ENCODE data around the gene SMYD5. TPM values are rescaled to one million over a fixed set of nuclear protein-coding genes. Genes with fewer than 3 reads are reported as not detected.

The SMYD5 gene
- total and polyA plus RNA-seq, 2 donors from 2014 or later = 20.8 to 23.5 TPM

- Histone ChIP-seq H3K4me1 (ENCODE audit: control insufficient read depth in 2 of 3, insufficient read depth in 2 of 3, low read depth in 1 of 3, low read length in 3 of 3) (no peaks in the 10 kb centered on the region), H3K36me3 (ENCODE audit: control insufficient read depth in 2 of 3, insufficient read depth in 3 of 3, low read length in 3 of 3) (peaks cover 4 to 61% (median 55%) of the 10 kb centered on the region in 3 donors), H3K9me3 (ENCODE audit: control insufficient read depth in 2 of 3, insufficient read depth in 1 of 3, low read length in 3 of 3) (no peaks in the 10 kb centered on the region), H3K27me3 (ENCODE audit: control insufficient read depth, insufficient read depth, low read length) (no peaks in the 10 kb centered on the region), H3K4me3 (ENCODE audit: low read length in 3 of 3) (no peak overlapping the region), H3K27ac (ENCODE audit: low read depth in 2 of 2, low read length in 2 of 2) (no peak overlapping the region), H3K9ac (ENCODE audit: low read length in 3 of 3) (no peak overlapping the region)
- intact Hi-C loops (cut with DNase I) = no loop called here
- DNase-seq = no peak
- TF ChIP-seq, protein P1, sequence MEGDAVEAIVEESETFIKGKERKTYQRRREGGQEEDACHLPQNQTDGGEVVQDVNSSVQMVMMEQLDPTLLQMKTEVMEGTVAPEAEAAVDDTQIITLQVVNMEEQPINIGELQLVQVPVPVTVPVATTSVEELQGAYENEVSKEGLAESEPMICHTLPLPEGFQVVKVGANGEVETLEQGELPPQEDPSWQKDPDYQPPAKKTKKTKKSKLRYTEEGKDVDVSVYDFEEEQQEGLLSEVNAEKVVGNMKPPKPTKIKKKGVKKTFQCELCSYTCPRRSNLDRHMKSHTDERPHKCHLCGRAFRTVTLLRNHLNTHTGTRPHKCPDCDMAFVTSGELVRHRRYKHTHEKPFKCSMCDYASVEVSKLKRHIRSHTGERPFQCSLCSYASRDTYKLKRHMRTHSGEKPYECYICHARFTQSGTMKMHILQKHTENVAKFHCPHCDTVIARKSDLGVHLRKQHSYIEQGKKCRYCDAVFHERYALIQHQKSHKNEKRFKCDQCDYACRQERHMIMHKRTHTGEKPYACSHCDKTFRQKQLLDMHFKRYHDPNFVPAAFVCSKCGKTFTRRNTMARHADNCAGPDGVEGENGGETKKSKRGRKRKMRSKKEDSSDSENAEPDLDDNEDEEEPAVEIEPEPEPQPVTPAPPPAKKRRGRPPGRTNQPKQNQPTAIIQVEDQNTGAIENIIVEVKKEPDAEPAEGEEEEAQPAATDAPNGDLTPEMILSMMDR (IDR thresholded peaks at IDR 0.05; ENCODE audit: borderline replicate concordance, extremely low read depth, insufficient read depth) = no peak
- no peak for FAIRE-seq
Observed at GRCh38 chr2:73250872-73251846, 37.1 kb downstream of the SMYD5 start.

- H3K4me3 ChIP-seq (ENCODE audit: low read length in 3 of 3) = no peak overlapping the region
- no peaks in the 10 kb centered on the region for H3K9me3 ChIP-seq (ENCODE audit: control insufficient read depth in 2 of 3, insufficient read depth in 1 of 3, low read length in 3 of 3)
- no peak overlapping the region for H3K27ac ChIP-seq (ENCODE audit: low read depth in 2 of 2, low read length in 2 of 2)
- no peaks in the 10 kb centered on the region for H3K27me3 ChIP-seq (ENCODE audit: control insufficient read depth, insufficient read depth, low read length)
- H3K4me1 ChIP-seq (ENCODE audit: control insufficient read depth in 2 of 3, insufficient read depth in 2 of 3, low read depth in 1 of 3, low read length in 3 of 3) = no peaks in the 10 kb centered on the region
- H3K9ac ChIP-seq (ENCODE audit: low read length in 3 of 3) = no peak overlapping the region
- FAIRE-seq (no peak), DNase-seq (no peak)
- H3K36me3 ChIP-seq (ENCODE audit: control insufficient read depth in 2 of 3, insufficient read depth in 3 of 3, low read length in 3 of 3) = peaks cover 4 to 51% (median 45%) of the 10 kb centered on the region in 3 donors
- TF ChIP-seq, protein P1 (IDR thresholded peaks at IDR 0.05; ENCODE audit: borderline replicate concordance, extremely low read depth, insufficient read depth) = no peak
- intact Hi-C loops (cut with DNase I) = no loop called here
Observed at GRCh38 chr2:73252238-73253027, 38.4 kb downstream of the SMYD5 start.

- intact Hi-C loops (cut with DNase I) = no loop called here
- no peaks in the 10 kb centered on the region for H3K9me3 ChIP-seq (ENCODE audit: control insufficient read depth in 2 of 3, insufficient read depth in 1 of 3, low read length in 3 of 3)
- H3K9ac ChIP-seq (ENCODE audit: low read length in 3 of 3) = no peak overlapping the region
- H3K36me3 ChIP-seq (ENCODE audit: control insufficient read depth in 2 of 3, insufficient read depth in 3 of 3, low read length in 3 of 3) = peaks cover 4 to 41% (median 40%) of the 10 kb centered on the region in 3 donors
- H3K27me3 ChIP-seq (ENCODE audit: control insufficient read depth, insufficient read depth, low read length) = no peaks in the 10 kb centered on the region
- no peak overlapping the region for H3K4me3 ChIP-seq (ENCODE audit: low read length in 3 of 3)
- H3K27ac ChIP-seq (ENCODE audit: low read depth in 2 of 2, low read length in 2 of 2) = no peak overlapping the region
- TF ChIP-seq, protein P1 (IDR thresholded peaks at IDR 0.05; ENCODE audit: borderline replicate concordance, extremely low read depth, insufficient read depth) = no peak
- no peaks in the 10 kb centered on the region for H3K4me1 ChIP-seq (ENCODE audit: control insufficient read depth in 2 of 3, insufficient read depth in 2 of 3, low read depth in 1 of 3, low read length in 3 of 3)
- no peak for DNase-seq
- FAIRE-seq = no peak
Observed at GRCh38 chr2:73253400-73253799, 39.4 kb downstream of the SMYD5 start.
